GM19193 (cell line): Measurements from ENCODE around the gene MAGEA9B.
A peak's percentile ranks its signal among the peaks of the same experiment; 100 is the strongest.
"Not testable (repeated sequence)": the region's sequence is repeated elsewhere in the genome, so short reads cannot be mapped to it uniquely, and the experiment has no call there.

Experiments
- POLR2A ChIP-seq: IDR thresholded peaks from 4 replicates; pipeline ENCODE4 v1.6.1; 2011; ENCODE audit not compliant: insufficient read depth, insufficient read length; ENCODE audit errors: extremely low read depth

The MAGEA9B gene

GRCh38 chrX:149587359-149587758, at the start of gene MAGEA9B:
TSS of gene MAGEA9B (minus strand) at chrX:149587459. CDS start at chrX:149583179, 4,280 bp downstream.
- not testable (repeated sequence) for TF ChIP-seq POLR2A

GRCh38 chrX:149633511-149633910, 46.3 kb upstream of the MAGEA9B start:
- TF ChIP-seq POLR2A = no peak

- peak; percentile 45 for TF ChIP-seq POLR2A
Measured at GRCh38 chrX:149631234-149632165, 44.2 kb upstream of the MAGEA9B start, which contains the start of gene TMEM185A. TSS of gene TMEM185A (minus strand) at chrX:149631792. CDS start at chrX:149631580, 212 bp downstream.

- no peak for TF ChIP-seq POLR2A
Measured at GRCh38 chrX:149630681-149631233, 43.5 kb upstream of the MAGEA9B start.

- no peak for TF ChIP-seq POLR2A
Measured at GRCh38 chrX:149629730-149630387, 42.6 kb upstream of the MAGEA9B start.

- TF ChIP-seq POLR2A = no peak
Measured at GRCh38 chrX:149628768-149629167, 41.5 kb upstream of the MAGEA9B start.

GRCh38 chrX:149628280-149628679, 41.0 kb upstream of the MAGEA9B start:
- TF ChIP-seq POLR2A = no peak

GRCh38 chrX:149618871-149619270, 31.6 kb upstream of the MAGEA9B start:
- TF ChIP-seq POLR2A = no peak

GRCh38 chrX:149611623-149612175, 24.4 kb upstream of the MAGEA9B start:
- no peak for TF ChIP-seq POLR2A

- no peak for TF ChIP-seq POLR2A
Measured at GRCh38 chrX:149610511-149610910, 23.3 kb upstream of the MAGEA9B start.

GRCh38 chrX:149607699-149608098, 20.4 kb upstream of the MAGEA9B start:
- TF ChIP-seq POLR2A = no peak

- not testable (repeated sequence) for TF ChIP-seq POLR2A
Measured at GRCh38 chrX:149595214-149595613, 8.0 kb upstream of the MAGEA9B start, which contains the start of gene HSFX2. TSS of gene HSFX2 (minus strand) at chrX:149595314. CDS start at chrX:149594700, 614 bp downstream.

- TF ChIP-seq POLR2A = no peak
Measured at GRCh38 chrX:149572743-149573142, 14.5 kb downstream of the MAGEA9B start.

- no peak for TF ChIP-seq POLR2A
Measured at GRCh38 chrX:149571770-149572169, 15.5 kb downstream of the MAGEA9B start.

- no peak for TF ChIP-seq POLR2A
Measured at GRCh38 chrX:149570668-149571067, 16.6 kb downstream of the MAGEA9B start.
